NCI-H1048 (cell line): ENCODE results near the gene LILRB2.
"Not testable (repeated sequence)": the region's sequence is repeated elsewhere in the genome, so short reads cannot be mapped to it uniquely, and the experiment has no call there.

Source experiments
- DNase-seq: peaks from one replicate; lab custom pipeline; 2025; lab: John Stamatoyannopoulos, UW

The LILRB2 gene

GRCh38 chr19:54281007-54281728, at the start of gene LILRB2:
Gene LILRB2, minus strand, starts transcription at chr19:54281110. Its CDS starts 614 bp downstream, at chr19:54280496.
- DNase-seq = no peak

GRCh38 chr19:54329476-54330165, 48.7 kb upstream of the LILRB2 start:
- DNase-seq = no peak

GRCh38 chr19:54328781-54329180, 47.9 kb upstream of the LILRB2 start:
- not testable (repeated sequence) for DNase-seq

- no peak for DNase-seq
These were observed 44.7 kb upstream of the LILRB2 start for GRCh38 chr19:54325631-54326030.

GRCh38 chr19:54325194-54325621, 44.3 kb upstream of the LILRB2 start:
- no peak for DNase-seq

GRCh38 chr19:54324071-54324470, 43.2 kb upstream of the LILRB2 start:
- DNase-seq = no peak

- not testable (repeated sequence) for DNase-seq
These were observed 42.0 kb upstream of the LILRB2 start for GRCh38 chr19:54322934-54323333.

GRCh38 chr19:54322295-54322694, 41.4 kb upstream of the LILRB2 start:
- DNase-seq = not testable (repeated sequence)

GRCh38 chr19:54319892-54320670, 39.2 kb upstream of the LILRB2 start:
- no peak for DNase-seq

GRCh38 chr19:54319049-54319448, 38.1 kb upstream of the LILRB2 start:
- DNase-seq = no peak

GRCh38 chr19:54317965-54318240, 37.0 kb upstream of the LILRB2 start:
- DNase-seq = no peak

GRCh38 chr19:54317108-54317964, 36.4 kb upstream of the LILRB2 start:
- DNase-seq = no peak

- no peak for DNase-seq
These were observed 35.8 kb upstream of the LILRB2 start for GRCh38 chr19:54316746-54317107.

- DNase-seq = no peak
These were observed 35.0 kb upstream of the LILRB2 start for GRCh38 chr19:54315956-54316355.

GRCh38 chr19:54312436-54313377, 31.8 kb upstream of the LILRB2 start, which contains the start of gene LILRA5:
Gene LILRA5, minus strand, starts transcription at chr19:54313166. Its CDS starts 147 bp downstream, at chr19:54313019.
- DNase-seq = no peak

GRCh38 chr19:54312011-54312410, 31.1 kb upstream of the LILRB2 start:
- no peak for DNase-seq

GRCh38 chr19:54311486-54311885, 30.6 kb upstream of the LILRB2 start:
- no peak for DNase-seq

- DNase-seq = no peak
These were observed 29.6 kb upstream of the LILRB2 start for GRCh38 chr19:54310543-54310942.

GRCh38 chr19:54309811-54310210, 28.9 kb upstream of the LILRB2 start:
- DNase-seq = no peak

GRCh38 chr19:54307389-54308020, 26.6 kb upstream of the LILRB2 start:
- no peak for DNase-seq
